KMS-11 (cell line): ENCODE measurements around the gene FAM118A.

Source experiments
- H2AFZ ChIP-seq: fragments of 200-600 bp; sonication (generic); 2 replicates; pipeline ENCODE4 v1.6.1; 2016; ENCODE audit warnings: antibody characterized with exemption, mixed run types, low read depth
- H3K27ac ChIP-seq: fragments of 200-600 bp; sonication (generic); 2 replicates; pipeline ENCODE4 v1.6.1; 2016; ENCODE audit warnings: mild to moderate bottlenecking, mixed run types
- H3K27me3 ChIP-seq: fragments of 200-600 bp; sonication (generic); 2 replicates; pipeline ENCODE4 v1.6.1; 2017; ENCODE audit warnings: mild to moderate bottlenecking, low read depth, mixed run types, moderate library complexity; ENCODE audit not compliant: insufficient read depth
- H3K36me3 ChIP-seq: fragments of 200-600 bp; sonication (generic); 2 replicates; pipeline ENCODE4 v1.6.1; 2017; ENCODE audit warnings: mild to moderate bottlenecking, mixed run types; ENCODE audit not compliant: insufficient read depth
- H3K4me1 ChIP-seq: fragments of 200-600 bp; sonication (generic); 2 replicates; pipeline ENCODE4 v1.6.1; 2016; ENCODE audit warnings: mild to moderate bottlenecking, low read depth, mixed run types; ENCODE audit not compliant: poor library complexity, severe bottlenecking
- H3K4me2 ChIP-seq: fragments of 200-600 bp; sonication (generic); 2 replicates; pipeline ENCODE4 v1.7.0; 2016; ENCODE audit warnings: mild to moderate bottlenecking, mixed run types
- H3K4me3 ChIP-seq: fragments of 200-600 bp; sonication (generic); IDR thresholded peaks from 2 replicates; pipeline ENCODE4 v1.6.1; 2017; ENCODE audit warnings: low read depth, low read length, mixed read lengths; ENCODE audit not compliant: insufficient read depth
- H3K79me2 ChIP-seq: fragments of 200-600 bp; sonication (generic); 2 replicates; pipeline ENCODE4 v1.6.1; 2016; ENCODE audit warnings: low read depth, mixed run types; ENCODE audit not compliant: insufficient read depth
- H3K9ac ChIP-seq: fragments of 200-600 bp; sonication (generic); 2 replicates; pipeline ENCODE4 v1.6.1; 2016; ENCODE audit warnings: mild to moderate bottlenecking, mixed run types
- H4K20me1 ChIP-seq: fragments of 200-600 bp; sonication (generic); 2 replicates; pipeline ENCODE4 v1.6.1; 2016; ENCODE audit warnings: mild to moderate bottlenecking, mixed run types; ENCODE audit not compliant: insufficient read depth
- TF ChIP-seq, protein P1 (sequence below): fragments of 200-600 bp; sonication (generic); conservative IDR thresholded peaks from 2 replicates; pipeline ENCODE4 v1.6.1; 2017; ENCODE audit warnings: low read depth, mild to moderate bottlenecking, antibody characterized with exemption, low read length, moderate library complexity, mixed read lengths

Gene FAM118A

DNA sequence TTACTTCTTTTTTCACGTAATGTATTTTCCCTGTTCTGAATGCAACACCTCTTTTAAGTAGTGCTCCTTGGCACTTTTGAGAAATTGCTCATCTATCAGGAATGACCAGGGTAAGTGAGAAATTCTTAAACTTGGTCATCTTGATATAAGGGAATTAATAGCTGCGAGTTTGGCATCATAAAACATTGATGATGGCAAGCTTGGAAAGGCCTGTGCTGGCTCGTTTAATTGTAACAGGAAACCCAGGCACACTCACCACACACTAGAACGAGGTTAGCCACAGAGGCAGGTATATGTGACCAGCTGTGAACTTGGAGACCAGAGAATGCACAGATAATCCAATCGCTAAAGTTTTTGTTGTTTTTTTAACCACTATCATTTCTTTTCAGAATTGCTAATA, 24.3 kb downstream of the FAM118A start:
- TF ChIP-seq, protein P1, sequence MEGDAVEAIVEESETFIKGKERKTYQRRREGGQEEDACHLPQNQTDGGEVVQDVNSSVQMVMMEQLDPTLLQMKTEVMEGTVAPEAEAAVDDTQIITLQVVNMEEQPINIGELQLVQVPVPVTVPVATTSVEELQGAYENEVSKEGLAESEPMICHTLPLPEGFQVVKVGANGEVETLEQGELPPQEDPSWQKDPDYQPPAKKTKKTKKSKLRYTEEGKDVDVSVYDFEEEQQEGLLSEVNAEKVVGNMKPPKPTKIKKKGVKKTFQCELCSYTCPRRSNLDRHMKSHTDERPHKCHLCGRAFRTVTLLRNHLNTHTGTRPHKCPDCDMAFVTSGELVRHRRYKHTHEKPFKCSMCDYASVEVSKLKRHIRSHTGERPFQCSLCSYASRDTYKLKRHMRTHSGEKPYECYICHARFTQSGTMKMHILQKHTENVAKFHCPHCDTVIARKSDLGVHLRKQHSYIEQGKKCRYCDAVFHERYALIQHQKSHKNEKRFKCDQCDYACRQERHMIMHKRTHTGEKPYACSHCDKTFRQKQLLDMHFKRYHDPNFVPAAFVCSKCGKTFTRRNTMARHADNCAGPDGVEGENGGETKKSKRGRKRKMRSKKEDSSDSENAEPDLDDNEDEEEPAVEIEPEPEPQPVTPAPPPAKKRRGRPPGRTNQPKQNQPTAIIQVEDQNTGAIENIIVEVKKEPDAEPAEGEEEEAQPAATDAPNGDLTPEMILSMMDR, result no peak
- Histone ChIP-seq H3K4me3 (no peak overlapping the region), H3K79me2 (no peaks in the 10 kb centered on the region), H3K27ac (no peak overlapping the region), H4K20me1 (no peaks in the 10 kb centered on the region), H2AFZ (no peak overlapping the region), H3K4me1 (peaks cover 7% of the 10 kb centered on the region), H3K9ac (no peak overlapping the region), H3K36me3 (no peaks in the 10 kb centered on the region), H3K4me2 (no peak overlapping the region), H3K27me3 (no peaks in the 10 kb centered on the region)

DNA sequence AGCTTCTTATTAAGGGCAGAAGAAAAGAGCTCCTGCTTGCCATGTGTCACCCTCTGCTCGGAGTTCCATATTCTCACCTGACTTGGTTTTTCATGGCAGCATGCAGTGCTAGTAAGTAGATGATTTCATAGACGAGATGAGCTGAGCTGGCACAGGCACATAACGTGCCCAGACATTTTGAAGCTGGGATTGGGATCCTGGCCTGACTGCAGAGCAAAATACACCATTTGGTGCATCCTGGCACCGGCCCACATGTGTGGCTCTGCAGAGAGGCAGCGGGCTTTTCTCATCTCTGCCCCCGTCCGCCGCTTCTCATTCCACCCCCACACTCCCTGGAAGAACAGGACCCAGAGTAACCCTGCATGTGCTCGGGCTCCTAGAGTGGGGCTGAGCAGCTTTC, 24.8 kb downstream of the FAM118A start:
- Histone ChIP-seq H3K4me3 (no peak overlapping the region), H3K36me3 (no peaks in the 10 kb centered on the region), H3K9ac (no peak overlapping the region), H3K4me2 (no peak overlapping the region), H3K79me2 (no peaks in the 10 kb centered on the region), H3K27me3 (no peaks in the 10 kb centered on the region), H3K27ac (no peak overlapping the region), H3K4me1 (peaks cover 7% of the 10 kb centered on the region), H2AFZ (no peak overlapping the region), H4K20me1 (no peaks in the 10 kb centered on the region)
- TF ChIP-seq, protein P1, result no peak

DNA sequence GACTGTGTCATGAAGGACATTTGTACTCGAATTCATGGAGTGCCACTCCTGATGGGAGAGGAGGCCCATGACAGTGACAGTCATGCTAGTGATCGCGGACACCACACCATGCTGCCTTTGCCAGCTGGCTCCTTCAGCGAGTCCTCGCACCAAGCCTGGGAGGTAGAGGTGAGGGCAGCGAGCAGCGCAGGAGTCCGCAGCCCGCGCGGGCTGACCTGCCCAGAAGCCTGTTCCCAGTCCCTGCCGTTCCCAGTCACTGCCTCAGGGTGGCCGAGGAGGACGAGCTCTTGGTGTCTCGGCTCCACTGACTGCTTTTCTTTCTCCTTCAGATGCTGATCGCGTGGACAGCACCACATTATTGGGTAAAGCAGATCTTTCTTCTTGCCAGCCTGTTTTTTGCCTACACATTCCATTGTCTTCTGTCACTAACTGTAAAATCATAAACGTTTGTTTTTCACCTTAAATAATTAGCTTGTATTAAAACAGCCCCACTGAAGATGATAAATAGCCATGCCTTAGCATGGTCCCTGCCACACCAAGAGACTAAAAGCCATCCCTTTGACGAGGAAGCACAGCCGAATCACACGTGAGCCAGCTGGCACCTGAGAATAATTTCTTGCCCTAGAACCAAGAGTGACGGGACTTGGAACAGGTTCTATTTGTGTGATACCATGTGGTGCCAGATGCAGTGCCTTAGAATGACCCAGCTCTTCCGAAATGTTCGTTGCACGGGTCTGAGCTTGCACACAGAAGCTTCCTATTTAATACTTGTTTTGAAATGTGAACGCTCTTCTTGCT, 25.5 kb downstream of the FAM118A start:
- Histone ChIP-seq H3K9ac (no peak overlapping the region), H3K79me2 (no peaks in the 10 kb centered on the region), H4K20me1 (no peaks in the 10 kb centered on the region), H3K27me3 (no peaks in the 10 kb centered on the region), H2AFZ (no peak overlapping the region), H3K27ac (no peak overlapping the region), H3K4me2 (no peak overlapping the region), H3K36me3 (no peaks in the 10 kb centered on the region), H3K4me3 (no peak overlapping the region), H3K4me1 (peaks cover 7% of the 10 kb centered on the region)
- TF ChIP-seq, protein P1, result no peak

DNA sequence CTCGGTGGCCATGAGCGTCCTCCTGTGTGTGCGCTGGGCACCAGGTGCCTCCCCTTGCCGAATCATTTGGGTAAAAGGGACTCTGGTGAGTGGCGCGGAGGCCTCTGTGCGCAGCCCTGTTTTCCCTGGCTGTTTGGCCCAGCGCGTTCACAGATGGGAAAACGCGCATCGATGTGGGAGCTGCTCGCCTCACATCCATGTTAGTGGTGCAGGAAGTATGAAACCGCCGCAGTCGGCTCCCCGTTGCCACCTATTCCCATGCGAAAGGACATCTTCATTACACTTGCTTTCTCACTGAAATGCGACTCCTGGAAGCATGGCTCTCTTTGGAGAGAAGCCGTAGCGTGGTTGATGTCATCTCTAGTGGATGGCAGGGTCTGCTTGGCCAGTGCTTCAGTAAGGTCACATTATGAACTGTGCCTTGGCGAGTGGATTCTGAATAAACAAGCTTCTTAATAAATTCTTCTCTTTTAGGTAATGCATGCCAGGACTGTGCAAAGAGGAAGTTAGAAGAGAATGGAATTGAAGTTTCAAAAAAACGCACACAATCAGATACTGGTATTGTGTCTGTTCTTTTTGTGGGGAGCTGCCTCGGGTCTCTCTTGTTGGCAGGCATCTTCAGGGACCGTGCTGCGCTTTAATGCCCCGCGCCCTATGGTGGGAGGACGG, 26.3 kb downstream of the FAM118A start:
- Histone ChIP-seq H3K4me1 (peaks cover 7% of the 10 kb centered on the region), H3K79me2 (no peaks in the 10 kb centered on the region), H3K4me3 (no peak overlapping the region), H3K36me3 (no peaks in the 10 kb centered on the region), H3K4me2 (no peak overlapping the region), H2AFZ (no peak overlapping the region), H3K27ac (no peak overlapping the region), H3K9ac (no peak overlapping the region), H3K27me3 (no peaks in the 10 kb centered on the region), H4K20me1 (no peaks in the 10 kb centered on the region)
- TF ChIP-seq, protein P1, result no peak
